ENCODE data around the gene RALGDS.

- TF ChIP-seq CTCF (IDR thresholded peaks at IDR 0.05) (no peak), POLR2A (IDR thresholded peaks at IDR 0.05) (no peak)
These were observed 10.5 kb upstream of the RALGDS start for GRCh38 chr9:133131506-133131905.
